HG02759 (cell line): ENCODE results near the gene KCNA1.

ENCODE experiments used
- ATAC-seq: cut with Tn5 transposase; IDR thresholded peaks from one replicate; pipeline ENCODE4 v1.9.1; 2021; ENCODE audit warnings: mild to moderate bottlenecking, moderate library complexity; ENCODE audit not compliant: unreplicated experiment

The KCNA1 gene

DNA sequence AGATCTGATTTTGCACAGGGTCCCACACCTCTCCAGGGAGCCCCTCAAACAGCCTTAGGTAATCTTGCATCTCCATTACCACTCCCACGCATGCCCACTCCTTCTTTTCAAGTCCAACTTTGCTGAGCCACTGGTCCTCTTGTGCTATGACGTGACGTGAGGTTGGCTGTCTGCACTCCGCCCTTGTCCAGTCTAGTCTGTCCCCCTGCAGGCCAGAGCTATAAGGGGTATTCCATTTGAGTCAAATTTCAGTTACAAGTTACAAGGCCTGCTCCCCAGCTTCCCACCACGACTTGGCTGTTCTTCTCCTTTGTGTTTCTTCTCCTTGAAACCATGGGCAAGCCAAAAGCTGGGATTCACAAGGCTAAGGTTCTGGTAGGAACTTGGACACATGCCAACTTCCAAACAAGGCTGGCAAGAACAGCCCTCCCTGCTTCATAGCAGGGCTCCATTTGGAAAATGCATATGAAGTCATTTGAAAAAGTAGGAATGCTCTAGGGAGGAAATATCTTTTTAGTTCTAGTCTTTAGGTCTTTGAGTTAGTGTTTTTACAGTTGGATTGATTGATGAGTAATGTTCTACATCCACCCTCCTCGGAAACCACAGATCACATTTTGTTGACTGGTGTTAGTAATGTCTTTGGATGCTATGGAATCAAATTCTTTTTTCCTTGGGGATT, 49.1 kb downstream of the KCNA1 start:
- no peak for ATAC-seq

DNA sequence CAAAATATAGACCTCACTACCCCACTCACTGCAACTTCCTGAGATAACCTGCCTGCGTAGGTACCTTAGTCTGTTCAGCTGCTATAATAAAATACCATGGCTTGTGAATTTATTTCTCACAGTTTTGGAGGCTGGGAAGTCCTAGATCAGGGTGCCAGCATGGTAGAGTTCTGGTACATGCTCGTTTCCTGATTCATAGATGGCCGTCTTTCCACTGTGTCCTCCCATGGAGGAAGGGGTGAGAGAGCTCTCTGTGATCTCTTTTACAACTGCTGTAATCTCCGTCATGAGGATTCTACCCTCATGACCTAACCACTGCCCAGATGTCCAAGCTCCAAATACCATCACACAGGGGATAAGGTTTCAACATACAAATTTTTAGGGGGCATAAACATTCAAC, 49.7 kb downstream of the KCNA1 start:
- ATAC-seq, result no peak

DNA sequence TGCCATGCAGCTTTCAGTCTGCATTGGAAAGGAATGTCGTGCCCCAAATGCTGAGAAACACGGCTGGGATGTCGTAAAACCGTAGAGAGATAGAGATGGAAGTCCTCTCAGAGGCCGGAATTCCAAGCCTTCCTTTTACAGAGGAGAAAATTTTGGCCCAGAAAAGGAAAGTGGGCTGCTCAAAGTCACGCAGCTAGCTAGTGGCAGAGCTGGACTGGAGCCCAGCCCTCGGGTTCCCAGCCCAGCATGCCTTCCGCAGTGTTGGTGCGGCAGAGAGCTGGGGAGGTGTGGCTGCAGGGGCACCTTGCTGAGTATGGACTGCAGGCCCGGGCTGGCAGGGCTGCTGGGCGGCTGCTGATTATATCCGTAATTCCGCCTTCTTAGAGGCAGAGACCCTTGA, 50.3 kb downstream of the KCNA1 start:
- ATAC-seq, result no peak

DNA sequence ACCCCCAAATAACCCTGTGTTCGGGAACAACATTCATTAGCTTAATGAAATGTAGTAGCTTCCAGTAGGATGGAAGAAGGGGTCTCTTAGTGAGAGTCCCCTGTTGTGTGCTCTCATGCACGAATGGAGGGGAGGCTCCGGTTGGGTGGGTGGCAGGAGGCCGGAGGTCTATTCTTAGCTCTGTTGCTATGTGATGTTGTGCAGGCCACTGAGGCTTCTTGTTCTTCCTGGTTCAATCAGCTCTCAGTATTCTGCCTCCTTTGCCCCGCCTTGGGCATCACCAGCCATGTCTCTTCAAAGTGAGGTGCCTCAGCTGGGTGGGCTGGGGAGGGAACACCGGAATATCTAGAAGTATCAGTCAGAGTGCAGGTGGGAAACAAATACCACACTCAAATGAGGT, 50.8 kb downstream of the KCNA1 start:
- ATAC-seq, result no peak

DNA sequence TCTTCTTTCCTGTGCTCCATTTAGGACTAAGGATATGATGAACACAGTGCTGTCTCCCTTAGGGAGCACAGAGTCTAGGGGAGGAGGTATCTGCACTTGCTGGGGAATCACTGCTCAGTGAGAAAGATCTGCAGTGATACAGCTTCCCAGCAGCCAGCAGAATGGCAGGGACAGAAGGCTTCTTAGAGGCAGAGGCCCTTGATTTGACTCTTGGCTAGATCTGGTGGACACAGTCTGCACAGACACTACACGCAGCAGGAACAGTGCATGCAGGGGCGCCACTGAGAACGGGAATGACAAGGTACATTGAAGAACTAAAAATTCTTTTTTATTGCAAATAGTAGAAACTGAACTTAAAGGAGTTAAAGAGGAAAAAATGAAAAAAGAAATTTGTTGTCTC, 51.6 kb downstream of the KCNA1 start:
- no peak for ATAC-seq

DNA sequence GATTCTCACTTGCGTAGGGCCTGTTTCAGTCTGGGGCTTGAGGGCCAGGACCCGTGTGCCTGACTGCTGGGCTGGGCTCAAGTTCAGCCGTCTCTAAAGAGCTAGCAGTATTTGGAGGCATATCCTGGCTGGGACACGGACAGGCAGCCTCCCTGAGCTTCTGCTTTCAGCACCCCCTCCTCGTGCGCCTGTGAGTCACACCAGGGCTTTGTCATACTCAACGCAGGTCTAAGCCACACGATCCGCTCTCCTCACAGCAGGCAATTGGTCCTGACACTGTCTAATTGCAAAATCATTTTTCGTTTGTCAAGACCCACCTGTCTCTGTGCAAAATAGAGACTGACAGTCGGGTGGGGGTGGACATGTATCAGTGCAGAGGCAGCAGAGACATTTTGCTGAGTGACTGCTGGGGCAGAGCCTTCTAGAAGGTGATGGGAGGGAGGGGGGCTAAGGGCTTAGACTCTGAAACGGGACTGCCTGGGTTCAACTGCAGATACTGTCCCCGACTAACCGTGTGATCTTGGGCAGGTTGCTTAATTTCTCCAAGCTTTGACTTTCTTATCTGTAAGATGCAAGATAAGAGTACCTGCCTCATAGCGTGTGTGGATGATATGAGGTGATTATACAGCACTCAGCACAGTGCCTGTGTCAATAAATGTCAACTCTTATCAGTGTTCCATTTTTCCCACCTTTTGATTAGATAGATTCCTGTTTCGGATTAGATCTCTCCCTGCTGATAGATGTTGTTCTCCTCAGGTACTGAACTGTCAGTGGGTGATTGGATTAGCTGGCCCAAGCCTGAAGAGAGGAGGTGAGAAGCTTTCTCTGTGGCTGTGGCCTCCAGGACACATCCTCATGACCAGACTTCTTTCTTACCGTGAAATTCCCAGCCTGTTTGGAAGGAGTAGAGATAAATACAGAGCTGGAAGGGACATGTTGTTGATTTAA, 53.1 kb downstream of the KCNA1 start:
- no peak for ATAC-seq
